GM10847 (cell line): ENCODE results near the gene PTPRA.

Experiments
- POLR2A ChIP-seq: IDR thresholded peaks from 2 replicates; pipeline ENCODE4 v1.6.1; 2011; ENCODE audit not compliant: insufficient read length; ENCODE audit errors: extremely low read depth

The PTPRA gene

DNA sequence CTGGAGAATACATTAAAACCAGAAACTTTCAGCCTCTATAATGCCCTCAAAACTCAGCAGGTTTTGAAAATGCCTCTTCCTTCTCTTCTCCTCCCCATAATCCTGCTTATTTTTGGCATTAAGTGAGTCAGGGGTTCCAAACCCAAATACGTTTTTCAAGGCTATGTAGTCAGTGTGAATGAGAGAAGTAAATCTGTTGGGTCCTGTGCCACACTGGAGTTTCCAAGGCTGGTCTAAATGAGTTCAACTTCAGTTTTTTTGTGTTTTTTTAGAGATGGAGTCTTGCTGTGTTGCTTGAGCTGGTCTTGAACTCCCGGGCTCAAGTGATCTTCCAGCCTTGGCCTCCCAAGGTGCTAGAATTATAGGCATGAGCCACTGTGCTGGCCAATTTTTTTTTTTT, 20.9 kb downstream of the PTPRA start:
- TF ChIP-seq POLR2A = no peak

DNA sequence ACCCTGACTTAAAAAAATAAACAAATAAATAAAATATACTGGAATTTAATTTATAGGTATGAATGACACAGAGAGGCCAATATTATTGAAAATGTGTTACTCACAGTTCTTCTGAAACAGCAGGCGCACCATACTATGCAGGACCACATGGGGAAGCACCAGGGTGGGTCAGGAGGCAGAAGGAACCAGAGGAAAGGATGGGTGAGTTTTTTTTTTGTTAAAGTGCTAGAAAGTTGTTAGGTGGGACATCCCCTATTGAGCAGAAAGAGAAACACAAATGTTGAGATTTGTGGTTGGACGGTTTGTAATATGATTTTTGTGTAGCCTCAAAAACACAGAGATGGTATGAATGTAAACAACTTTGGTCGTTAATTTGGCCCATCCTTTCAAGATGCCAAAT, 26.0 kb downstream of the PTPRA start:
- no peak for TF ChIP-seq POLR2A

DNA sequence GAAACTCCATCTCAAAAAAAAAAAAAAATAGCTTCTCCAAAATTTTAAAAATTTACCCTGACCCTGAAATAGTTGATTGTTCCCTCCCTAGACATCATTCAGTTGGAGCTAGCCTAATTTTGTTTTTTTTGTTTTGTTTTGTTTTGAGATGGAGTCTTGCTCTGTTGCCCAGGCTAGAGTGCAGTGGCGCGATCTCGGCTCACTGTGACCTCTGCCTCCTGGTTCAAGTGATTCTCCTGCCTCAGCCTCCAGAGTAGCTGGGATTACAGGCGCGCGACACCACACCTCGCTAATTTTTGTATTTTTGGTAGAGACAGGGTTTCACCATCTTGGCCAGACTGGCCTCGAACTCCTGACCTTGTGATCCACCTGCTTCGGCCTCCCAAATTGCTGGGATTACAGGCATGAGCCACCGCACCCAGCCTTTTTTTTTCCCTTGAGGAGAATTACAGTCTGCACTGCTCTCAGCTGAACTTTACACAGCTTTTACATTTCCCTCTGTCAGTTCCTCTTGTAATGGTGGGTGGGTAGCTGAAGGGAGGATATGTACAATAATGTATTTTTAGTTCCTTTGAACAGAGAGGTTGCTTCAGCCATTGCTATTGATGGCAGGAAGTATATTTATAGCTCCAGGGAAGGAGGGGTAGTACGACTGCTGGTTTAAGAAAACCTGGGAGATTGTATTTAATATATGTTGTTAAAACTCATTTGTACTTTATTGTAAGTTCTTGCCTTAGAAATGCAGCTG, 27.7 kb downstream of the PTPRA start:
- no peak for TF ChIP-seq POLR2A

DNA sequence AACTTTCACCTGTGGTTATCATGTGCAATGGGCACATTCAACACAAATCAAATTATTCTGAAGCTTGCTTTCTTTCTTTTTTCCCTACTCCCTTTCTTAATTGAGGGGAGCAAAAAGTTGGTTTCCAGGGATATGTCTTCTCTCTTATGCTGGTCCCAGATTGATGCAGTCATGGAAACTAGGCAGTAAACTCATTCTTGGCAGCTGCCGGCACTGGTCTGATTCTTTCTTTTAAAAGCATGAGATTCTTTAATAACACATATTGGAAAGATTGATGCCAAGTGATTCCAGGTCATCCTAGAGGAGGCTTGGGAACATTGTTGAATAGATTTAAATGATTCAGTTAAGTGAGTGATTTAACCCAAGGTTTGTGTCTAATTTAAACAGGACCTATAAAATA, 29.0 kb downstream of the PTPRA start:
- no peak for TF ChIP-seq POLR2A

DNA sequence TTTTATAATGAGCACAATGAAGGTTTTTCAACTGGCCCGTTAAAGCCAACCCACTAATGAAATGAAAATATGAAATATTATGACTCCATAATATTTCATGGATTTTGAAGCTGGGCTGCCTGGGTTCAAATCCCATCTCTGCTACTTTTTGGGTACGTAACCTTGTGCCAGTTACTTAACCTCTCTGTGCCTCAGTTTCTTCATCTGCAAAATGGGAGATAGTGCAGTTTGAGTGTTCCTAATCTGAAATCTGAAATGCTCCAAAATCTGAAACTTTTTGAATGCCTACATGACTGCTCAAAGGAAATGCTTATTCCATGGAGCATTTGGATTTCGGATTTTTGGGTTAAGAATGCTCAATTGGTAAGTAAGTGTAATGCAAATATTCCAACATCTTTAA, 29.5 kb downstream of the PTPRA start:
- TF ChIP-seq POLR2A = no peak

DNA sequence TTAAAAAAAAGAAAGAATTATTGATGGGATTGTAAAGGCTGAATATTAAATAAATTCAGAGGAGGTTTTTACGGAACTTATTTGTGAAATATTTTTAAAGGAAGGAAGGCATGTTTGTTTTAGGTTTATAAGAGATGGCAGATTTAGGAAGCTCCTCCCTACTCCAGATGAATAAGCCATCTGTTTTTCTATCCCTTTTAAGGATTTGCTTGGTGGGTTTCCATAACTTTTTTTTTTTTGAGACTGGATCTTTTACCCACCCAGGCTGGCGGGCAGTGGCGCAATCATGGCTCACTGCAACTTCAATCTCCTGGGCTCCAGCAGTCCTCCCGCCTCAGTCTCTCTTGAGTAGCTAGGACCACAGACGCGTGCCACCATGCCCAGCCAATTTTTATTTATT, 30.4 kb downstream of the PTPRA start:
- TF ChIP-seq POLR2A = no peak

DNA sequence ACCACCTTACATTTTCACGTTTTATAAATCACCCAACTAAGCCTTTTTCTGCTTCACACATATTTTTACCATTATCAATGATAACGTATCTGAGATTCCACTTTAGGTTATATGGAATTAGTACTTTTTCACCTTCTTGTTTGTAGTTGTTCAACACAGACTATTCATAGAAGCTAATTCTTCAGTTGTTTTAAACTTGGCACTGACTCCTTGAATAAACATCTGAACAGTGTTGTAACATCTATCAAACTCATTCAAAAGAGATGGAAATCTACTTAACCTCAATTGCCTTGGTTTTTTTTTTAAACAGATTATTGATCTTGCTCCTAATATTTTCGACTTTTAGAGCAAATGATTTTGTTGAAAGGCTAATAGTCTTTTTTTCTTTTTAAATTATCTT, 34.2 kb downstream of the PTPRA start:
- no peak for TF ChIP-seq POLR2A

DNA sequence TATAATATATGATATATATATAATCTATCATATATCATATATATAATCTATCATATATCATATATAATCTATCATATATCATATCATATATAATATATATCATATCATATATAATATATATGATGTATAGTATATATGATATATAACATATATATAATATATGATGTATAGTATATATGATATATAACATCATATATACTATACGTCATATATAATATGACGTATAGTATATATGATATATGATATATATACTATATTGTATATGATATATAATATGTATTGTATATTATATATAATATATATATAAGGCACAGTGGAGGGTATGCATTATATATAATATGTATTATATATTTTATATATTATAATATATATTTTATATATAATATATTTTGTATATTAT, 36.7 kb downstream of the PTPRA start:
- TF ChIP-seq POLR2A = no peak

DNA sequence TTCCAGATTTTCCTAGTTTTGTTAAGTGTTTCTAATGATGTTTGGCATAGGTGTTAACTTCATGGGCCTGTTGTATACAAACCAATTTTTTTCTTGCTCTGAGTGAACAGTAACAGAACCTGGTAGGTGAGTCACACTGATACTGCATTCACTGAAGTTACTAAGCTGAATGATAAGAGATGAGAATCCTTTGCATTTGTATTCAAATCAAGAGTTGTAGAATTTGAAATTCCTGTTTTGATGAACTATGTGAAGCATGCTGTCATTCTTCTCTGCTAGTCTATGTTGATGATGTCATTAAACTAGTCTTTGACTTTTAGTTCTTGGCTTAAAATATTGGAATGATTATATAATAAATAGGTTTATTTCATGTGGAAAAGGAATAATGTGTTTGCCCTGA, 37.9 kb downstream of the PTPRA start:
- TF ChIP-seq POLR2A = no peak

DNA sequence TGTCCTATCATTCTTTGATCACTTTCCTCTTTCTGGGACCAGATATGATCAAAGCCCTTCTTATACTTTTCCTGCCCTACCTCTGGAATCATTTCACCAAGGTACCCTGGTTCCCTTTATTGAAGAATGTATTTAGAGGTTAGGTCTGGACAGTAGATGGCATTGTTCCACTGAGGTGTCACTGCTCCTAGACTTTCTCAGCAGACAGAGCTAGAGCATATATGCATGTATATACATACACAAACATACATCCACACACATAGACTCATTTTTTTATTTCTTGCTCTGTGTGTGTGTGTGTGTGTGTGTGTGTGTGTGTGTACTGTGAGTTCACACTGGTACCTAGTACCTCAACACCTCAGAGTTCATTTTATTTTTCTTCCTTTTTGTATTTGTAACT, 40.9 kb downstream of the PTPRA start:
- TF ChIP-seq POLR2A = no peak

DNA sequence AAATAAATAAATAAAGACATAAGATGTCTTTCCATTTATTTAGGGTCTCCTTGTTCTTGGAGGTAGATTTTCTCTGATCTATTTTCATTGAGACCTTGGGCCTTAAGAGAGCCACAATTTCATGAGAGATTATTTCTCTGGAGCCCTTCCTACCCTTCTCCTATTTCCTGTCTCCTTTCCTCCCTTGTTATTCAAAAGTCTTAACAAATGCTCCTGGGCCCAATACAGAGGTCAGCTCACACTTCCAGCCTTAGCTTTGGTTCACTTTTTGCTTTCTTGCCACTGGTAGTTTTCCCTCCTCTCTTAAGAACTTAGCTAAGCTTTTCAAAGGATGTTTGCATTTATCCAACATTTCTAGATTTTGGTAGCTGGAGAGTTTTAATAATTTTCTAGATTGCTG, 44.0 kb downstream of the PTPRA start:
- TF ChIP-seq POLR2A = no peak

DNA sequence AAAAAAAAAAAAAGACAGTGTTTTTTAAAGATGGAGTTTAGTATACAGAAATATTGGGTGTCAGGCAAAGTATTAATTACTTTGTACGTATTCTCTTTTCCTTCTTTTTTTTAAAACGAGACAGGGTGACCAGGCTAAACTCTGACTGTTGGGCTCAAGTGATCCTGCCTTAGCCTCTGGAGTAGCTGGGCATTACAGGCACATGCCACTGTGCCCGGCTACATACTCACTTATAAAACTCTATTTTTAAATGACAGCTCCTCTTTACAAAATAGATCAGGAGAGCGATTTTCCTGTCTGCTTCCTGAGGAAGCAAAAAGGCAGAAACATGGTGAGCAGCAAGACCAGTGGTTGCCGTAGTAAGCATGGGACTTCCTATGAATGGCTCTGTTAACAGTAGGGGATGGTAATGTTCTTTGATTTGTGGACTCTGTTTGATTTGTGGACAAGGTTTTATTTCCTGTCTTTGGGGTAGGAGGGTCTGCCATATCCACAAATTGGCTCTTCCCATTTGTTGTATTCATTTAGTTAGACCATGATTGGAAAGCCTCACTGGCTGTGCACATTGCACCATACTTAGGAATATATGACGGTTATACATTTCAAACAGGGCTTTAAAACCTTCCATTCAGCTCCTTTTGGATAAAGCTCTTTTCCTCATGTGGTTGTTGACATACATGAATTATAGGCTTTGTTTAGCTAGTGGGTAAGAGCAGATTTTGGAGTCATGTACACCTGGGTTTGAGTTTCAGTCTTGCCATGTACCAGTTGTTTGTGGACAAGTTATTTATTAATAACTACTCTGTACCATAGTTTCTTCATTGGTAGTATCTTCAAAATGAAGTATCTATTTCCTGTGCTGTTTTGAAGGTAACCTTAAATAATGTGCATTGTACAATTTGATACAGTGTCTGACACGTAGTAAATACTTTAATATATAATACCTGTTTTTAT, 45.1 kb downstream of the PTPRA start:
- no peak for TF ChIP-seq POLR2A

DNA sequence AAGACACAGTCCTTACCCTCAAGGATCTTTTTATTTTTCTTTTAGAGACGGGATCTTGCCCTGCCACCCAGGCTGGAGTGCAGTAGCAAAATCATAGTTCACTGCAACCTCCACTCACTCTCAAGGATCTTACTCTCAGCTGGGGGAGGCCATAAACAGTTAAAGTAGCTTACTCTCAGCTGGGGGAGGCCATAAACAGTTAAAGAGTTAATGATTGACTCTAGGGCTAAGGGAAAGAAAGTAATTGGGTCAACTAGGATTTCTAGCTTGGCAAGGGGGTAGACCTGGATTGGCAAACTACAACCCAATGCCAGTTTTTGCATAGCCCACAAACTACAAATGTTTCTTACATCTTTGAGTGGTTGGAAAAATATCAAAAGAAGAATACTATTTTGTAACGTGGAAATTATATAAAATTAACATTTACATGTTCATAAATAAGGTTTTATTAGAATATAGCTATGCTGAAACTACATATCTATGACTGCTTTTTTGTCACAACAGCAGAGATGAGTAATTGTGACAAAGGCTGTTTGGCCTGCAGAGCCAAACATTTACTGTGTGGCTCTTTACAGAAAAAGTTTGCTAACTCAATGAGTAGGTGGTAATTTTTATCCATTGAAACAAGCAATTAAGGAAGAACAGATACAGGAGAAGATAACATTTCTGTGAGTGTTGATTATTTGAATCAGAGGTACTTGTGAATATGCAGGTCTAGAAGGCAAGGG, 46.4 kb downstream of the PTPRA start:
- TF ChIP-seq POLR2A = no peak

DNA sequence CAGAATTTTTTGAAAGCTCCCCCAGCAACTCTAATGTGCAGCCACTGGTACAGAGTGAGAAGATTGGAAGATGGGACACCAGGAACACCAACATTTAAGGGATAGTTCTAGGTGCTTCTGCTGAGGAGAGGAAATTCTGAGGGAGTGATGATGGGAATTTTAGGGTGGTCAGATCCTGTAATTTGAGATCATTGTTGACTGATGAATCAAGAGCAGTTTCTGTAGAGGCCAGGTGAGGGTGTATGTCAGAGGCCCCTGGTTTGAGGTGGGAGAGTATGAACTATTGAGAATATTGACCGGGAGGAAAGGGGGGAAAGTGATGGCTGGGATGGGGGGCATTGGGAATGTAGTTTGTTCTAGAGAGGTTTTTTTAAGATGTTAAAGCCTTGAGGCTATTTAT, 47.2 kb downstream of the PTPRA start:
- no peak for TF ChIP-seq POLR2A

DNA sequence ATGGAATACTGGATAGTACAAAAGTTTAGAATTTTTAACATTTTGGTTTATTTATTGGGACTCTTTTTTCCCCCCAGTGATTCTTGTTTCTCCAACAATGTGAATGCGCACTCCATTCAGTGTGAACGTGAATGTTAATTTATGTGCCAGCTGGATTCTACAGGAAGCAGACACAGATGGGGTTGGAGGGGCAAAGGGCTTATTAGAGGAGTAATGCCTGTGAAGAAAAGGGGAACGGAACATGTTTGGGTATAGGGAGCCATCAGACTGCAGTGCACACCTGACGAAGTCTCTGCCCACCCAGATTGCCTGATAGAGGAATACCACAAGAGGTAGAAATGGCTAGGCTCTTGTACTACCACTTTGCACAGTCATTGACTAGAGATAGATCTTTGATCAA, 48.2 kb downstream of the PTPRA start:
- TF ChIP-seq POLR2A = no peak

DNA sequence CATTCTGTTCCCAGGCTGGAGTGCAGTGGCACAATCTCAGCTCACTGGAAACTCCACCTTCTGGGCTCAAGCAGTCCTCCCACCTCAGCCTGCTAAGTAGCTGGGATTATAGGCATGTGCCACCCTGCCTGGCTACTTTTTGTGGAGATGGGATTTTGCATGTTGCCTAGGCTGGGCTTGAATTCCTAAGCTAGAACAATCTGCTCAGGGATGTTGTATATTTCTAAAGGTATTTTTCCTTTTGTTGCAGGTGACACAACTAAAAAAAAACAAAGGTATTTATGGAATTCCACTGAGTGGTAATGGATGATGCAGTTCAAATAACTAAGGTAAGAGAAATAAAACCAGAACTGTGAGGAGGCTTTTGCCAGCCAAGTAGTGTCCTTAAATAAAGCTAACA, 49.7 kb downstream of the PTPRA start:
- TF ChIP-seq POLR2A = no peak
